HG03558 (cell line): ENCODE data around the gene KAT5.
"Not testable (repeated sequence)": the region's sequence is repeated elsewhere in the genome, so short reads cannot be mapped to it uniquely, and the experiment has no call there.

Experiments
- ATAC-seq: cut with Tn5 transposase; IDR thresholded peaks from one replicate; pipeline ENCODE4 v1.9.1; 2021; ENCODE audit warnings: moderate number of reproducible peaks; ENCODE audit not compliant: unreplicated experiment; ENCODE audit errors: extremely low read depth

KAT5 gene

DNA sequence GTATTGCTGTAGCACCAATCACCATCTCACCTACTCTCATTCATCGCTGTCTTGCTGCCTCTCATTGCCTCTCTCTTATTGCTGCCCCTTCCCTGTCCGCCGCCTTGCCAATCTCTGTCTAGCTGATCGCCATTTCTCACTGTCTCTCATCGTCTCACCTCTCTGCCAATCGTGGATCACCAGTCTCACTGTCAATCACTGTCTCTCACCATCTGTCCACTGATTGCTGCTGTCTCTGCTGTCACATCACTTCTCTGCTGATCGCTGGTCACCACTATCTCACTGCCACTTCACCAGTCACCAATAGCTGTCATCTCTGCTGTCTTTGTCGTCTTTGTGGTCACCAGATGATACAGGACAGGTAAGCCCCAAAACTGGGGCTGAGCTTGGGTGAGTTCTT is 29.1 kb downstream of the KAT5 start:
- no peak for ATAC-seq

DNA sequence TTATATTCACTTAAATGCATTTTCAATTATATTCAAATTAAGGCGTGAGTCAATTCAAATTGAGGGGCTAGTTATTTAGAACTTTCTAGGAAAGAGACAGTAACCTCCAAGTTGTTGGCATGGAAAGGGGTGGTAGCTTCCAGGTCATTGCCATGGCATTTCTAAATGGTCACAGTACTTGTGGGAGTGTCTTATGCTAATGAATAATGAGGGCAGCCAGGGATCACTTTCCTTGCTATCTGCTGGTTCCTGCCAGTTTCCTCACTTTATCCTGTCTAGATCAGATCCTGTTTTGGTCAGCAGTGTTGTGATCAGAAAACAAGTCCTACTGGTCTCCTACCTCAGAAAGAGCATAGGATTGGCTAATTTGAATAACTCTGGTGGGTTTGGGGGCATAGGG is 30.3 kb downstream of the KAT5 start:
- no peak for ATAC-seq

DNA sequence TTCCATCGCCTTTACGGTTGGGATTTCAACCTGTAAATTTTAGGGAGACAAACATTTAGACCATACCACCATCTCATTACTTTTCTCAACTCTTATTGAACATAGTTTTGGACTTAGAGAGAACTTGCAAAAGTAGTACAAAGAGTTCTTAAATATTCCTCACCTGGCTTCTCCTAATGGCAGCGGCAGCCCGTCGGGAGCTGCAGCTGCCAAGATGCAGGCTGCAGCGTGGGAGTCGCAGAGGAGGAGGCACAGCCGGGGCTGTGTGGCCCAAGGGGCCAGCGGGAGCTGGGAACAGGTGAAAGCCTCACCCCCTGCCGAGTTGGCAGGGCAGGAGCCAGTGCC is 31.6 kb downstream of the KAT5 start:
- no peak for ATAC-seq

DNA sequence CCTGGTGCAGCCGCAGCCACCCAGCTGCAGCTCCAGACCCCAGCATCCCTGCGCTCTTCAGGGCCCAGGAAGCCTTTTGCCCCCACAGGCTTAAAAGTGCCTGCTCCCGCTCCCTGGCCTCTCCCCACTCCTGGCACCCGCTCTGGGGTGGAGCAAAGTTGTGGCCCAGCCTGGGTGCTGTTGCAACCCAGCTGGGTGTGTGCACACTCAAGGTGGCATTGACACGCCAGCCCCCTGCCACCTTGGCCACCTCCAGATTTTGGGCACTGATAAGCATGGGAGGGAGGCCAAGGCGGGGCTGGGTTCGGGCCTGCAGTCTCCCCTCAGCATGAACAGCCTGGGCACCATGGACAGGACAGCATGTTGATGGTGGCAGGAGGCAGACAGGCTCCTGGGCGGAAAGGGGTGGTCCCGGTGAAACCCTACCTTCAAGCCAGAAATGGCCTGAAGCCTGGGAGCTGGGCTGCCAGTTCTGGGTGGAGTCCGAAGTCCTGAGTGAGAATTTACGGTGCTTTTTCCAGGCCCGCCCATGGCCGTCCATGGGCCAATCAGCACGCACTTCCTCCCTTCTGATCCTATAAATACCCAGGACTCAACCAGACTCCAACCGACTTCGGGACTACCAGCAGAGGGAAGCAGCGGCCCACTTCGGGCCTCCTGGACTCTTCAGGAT is 32.1 kb downstream of the KAT5 start:
- ATAC-seq = no peak

DNA sequence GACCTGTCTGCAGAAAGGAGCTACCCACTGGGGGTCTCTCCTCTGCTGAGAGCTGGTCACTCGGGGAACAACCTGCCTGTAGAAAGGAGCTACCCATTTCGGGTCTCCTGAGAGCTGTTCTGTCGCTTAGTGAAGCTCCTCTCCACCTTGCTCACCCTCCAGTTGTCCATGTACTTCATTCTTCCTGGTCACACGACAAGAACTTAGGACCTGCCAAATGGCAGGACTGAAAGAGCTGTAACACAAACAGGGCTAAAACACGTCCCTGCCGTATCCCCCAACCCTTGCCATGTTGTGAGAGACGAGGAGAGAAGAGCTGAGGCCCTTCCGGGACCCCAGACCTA is 32.6 kb downstream of the KAT5 start:
- ATAC-seq = no peak

DNA sequence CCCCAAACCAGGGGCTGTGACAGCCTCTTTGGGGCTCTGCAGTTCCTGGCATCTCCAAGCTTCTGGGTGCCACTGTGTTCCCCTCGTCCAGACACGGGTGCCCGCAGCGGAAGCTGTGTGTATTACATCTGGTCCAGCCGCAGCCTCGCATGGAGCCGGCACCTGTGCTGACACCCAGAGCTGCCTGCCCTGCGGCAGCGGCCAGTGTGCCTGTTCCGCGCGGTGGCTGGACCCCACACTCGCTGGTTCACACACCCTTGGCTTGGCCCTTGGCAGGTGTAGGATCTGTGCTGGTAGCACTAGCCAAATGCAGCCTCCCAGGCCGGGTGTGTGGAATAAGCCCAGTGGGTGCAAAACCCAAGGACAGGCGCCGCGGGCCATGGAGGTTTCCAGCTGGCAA is 33.0 kb downstream of the KAT5 start:
- no peak for ATAC-seq

DNA sequence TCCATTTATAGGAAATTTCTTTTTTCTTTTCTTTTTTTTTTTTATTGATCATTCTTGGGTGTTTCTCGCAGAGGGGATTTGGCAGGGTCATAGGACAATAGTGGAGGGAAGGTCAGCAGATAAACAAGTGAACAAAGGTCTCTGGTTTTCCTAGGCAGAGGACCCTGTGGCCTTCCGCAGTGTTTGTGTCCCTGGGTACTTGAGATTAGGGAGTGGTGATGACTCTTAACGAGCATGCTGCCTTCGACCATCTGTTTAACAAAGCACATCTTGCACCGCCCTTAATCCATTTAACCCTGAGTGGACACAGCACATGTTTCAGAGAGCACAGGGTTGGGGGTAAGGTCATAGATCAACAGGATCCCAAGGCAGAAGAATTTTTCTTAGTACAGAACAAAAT is 50.1 kb downstream of the KAT5 start:
- not testable (repeated sequence) for ATAC-seq

DNA sequence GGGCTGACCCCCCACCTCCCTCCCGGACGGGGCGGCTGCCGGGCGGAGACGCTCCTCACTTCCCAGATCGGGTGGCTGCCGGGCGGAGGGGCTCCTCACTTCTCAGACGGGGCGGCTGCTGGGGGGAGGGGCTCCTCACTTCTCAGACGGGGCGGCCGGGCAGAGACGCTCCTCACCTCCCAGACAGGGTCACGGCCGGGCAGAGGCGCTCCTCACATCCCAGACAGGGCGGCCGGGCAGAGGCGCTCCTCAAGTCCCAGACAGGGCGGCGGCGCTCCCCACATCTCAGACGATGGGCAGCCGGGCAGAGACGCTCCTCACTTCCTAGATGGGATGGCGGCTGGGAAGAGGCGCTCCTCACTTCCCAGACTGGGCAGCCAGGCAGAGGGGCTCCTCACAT is 50.8 kb downstream of the KAT5 start:
- ATAC-seq = not testable (repeated sequence)

DNA sequence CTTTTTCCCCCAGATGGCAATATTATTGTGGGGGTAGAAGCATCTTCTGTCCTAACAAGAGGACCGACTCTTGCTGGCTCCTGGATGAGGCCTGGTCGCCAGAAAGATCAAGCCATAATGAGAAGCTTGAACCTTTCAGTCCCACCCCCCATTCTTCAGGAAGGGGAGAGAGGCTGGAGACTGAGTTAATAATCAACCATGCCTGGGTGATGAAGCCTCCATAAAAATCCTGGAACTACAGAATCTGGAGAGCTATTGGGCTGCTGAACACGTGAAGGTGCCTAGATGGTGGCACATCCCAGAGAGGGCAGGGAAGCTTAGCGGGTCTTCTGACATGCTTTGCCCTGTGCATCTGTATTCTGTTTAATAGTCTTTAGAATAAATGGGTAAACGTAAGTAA is 52.4 kb downstream of the KAT5 start:
- no peak for ATAC-seq

DNA sequence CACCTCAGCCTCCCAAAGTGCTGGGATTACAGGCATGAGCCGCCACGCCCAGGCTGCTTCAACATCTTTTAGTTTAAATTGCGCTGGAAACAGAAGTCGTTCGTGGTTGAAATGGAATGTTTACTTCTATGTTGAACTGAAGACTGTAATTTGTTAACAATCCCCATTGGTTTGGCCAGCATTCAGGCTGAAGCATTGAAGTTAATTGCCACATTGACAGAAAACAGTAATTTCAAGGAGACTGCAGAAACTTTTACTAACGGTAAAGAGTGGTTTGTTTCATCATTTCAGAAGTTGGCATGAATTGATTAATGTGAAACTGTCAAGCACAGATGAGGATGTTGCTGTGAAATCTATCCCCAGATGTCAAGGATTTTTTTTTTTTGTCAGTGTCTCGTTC is 54.5 kb downstream of the KAT5 start:
- ATAC-seq = no peak

DNA sequence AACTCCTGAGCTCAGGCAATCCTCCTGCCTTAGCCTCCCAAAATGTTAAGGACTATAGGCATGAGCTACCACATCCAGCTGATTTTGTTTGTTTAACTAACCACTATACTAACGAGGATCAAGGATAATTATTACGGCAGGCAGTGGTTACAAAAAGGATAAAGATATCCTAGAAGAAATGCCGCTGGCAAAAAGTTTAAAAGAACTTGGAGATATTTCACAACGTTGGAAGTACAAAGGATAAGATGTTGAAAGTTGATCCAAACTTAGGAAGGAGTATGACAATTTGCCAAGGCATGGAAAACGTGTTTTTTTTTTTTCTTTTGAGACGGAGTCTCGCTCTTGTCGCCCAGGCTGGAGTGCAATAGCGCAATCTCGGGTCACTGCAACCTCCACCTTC is 55.4 kb downstream of the KAT5 start:
- ATAC-seq = no peak

DNA sequence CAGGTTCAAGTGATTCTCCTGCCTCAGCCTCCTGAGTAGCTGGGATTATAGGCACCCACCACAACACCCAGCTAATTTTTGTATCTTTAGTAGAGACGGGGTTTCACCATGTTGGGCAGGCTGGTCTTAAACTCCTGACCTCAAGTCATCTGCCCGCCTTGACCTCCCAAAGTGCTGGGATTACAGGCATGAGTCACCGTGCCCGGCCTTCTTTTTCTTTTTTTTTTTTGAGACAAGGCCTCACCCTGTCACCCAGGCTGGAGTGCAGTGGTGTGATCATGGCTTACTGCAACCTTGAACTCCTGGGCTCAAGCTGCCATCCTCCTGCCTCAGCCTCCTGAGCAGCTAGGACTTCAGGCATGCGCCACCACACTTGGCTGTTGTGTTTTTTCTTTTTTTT is 55.8 kb downstream of the KAT5 start:
- ATAC-seq = not testable (repeated sequence)
